Karpas-422 (cell line): Measurements from ENCODE around the gene LCORL. TPM values are rescaled to one million over a fixed set of nuclear protein-coding genes. Genes with fewer than 3 reads are reported as not detected.
"Not testable (repeated sequence)": the region's sequence is repeated elsewhere in the genome, so short reads cannot be mapped to it uniquely, and the experiment has no call there.

Experiments
- DNase-seq: peaks from one replicate; pipeline ENCODE4 v3.0.0-alpha.2; 2015
- H2AFZ ChIP-seq: fragments of 200-600 bp; sonication (generic); 2 replicates; pipeline ENCODE4 v1.6.1; 2014; ENCODE audit warnings: antibody characterized with exemption, low read length, mixed read lengths
- H3K27ac ChIP-seq: fragments of 200-600 bp; sonication (generic); 2 replicates; pipeline ENCODE4 v1.5.1; 2014; ENCODE audit warnings: mild to moderate bottlenecking, low read length, moderate library complexity
- H3K27me3 ChIP-seq: fragments of 200-600 bp; sonication (generic); 2 replicates; pipeline ENCODE4 v1.6.1; 2014; ENCODE audit warnings: low read length, mixed read lengths
- H3K36me3 ChIP-seq: fragments of 200-600 bp; sonication (generic); 2 replicates; pipeline ENCODE4 v1.6.1; 2014; ENCODE audit warnings: low read length, mixed read lengths; ENCODE audit not compliant: insufficient read depth
- H3K4me1 ChIP-seq: fragments of 200-600 bp; sonication (generic); 2 replicates; pipeline ENCODE4 v1.6.1; 2014; ENCODE audit warnings: mild to moderate bottlenecking, low read length, mixed read lengths
- H3K4me2 ChIP-seq: fragments of 200-600 bp; sonication (generic); 2 replicates; pipeline ENCODE4 v1.6.1; 2014; ENCODE audit warnings: low read length, low read depth, mild to moderate bottlenecking; ENCODE audit not compliant: poor library complexity, severe bottlenecking
- H3K4me3 ChIP-seq: fragments of 200-600 bp; sonication (generic); 2 replicates; pipeline ENCODE4 v1.5.1; 2014; ENCODE audit warnings: mild to moderate bottlenecking, antibody characterized with exemption, low read length, mixed read lengths
- H3K79me2 ChIP-seq: fragments of 200-600 bp; sonication (generic); 2 replicates; pipeline ENCODE4 v1.6.1; 2014; ENCODE audit warnings: mild to moderate bottlenecking, low read length, mixed read lengths
- H3K9ac ChIP-seq: fragments of 200-600 bp; sonication (generic); 2 replicates; pipeline ENCODE4 v1.6.0; 2014; ENCODE audit warnings: low read length
- H3K9me2 ChIP-seq: fragments of 200-600 bp; sonication (generic), shearing (Covaris generic); replicated peaks from 2 replicates; pipeline ENCODE4 v1.6.0; 2014; ENCODE audit warnings: mild to moderate bottlenecking, low read length, moderate library complexity; ENCODE audit not compliant: insufficient read depth
- H3K9me3 ChIP-seq: fragments of 300-700, 200-600 bp; sonication (generic); 2 replicates; pipeline ENCODE4 v1.6.1; 2014; ENCODE audit warnings: low read length, mixed read lengths
- H4K20me1 ChIP-seq: fragments of 200-600 bp; sonication (generic); 2 replicates; pipeline ENCODE4 v1.6.1; 2014; ENCODE audit warnings: mild to moderate bottlenecking, antibody characterized with exemption, low read length, low read depth; ENCODE audit not compliant: insufficient read depth
- total RNA-seq: library from RNA; depleted of rRNA; stranded (reverse); fragments of >200 nt; shearing (Covaris generic); gene quantifications from 2 replicates; pipeline ENCODE4 v1.2.3, GENCODE V29; 2014; ENCODE audit warnings: low replicate concordance

The LCORL gene
- total RNA-seq, 1 experiment from 2014 or later: 50.1 TPM

DNA sequence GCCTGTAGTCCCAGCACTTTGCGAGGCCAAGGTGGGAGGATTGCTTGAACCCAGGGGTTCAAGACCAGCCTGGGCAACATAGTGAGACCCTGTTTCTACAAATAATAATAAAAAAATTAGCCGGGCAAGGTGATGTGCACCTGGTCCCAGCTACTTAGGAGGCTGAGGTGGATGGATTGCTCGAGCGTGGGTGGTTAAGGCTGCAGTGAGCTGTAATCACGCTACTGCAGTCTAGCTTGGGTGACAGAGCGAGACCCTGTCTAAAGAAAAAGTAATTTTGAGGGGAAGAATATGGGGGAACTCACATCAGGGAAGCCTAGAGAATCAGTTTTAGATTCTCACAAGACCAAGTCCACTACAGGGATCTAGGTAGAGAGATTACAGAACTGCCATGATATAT lies 28.9 kb upstream of the LCORL start:
- Histone ChIP-seq H3K9ac (no peak overlapping the region), H3K9me3 (no peaks in the 10 kb centered on the region), H3K4me3 (no peak overlapping the region), H3K9me2 (no peaks in the 10 kb centered on the region), H3K27ac (no peak overlapping the region), H3K79me2 (no peaks in the 10 kb centered on the region), H4K20me1 (no peaks in the 10 kb centered on the region), H3K4me1 (no peaks in the 10 kb centered on the region), H3K27me3 (no peaks in the 10 kb centered on the region), H2AFZ (no peak overlapping the region), H3K36me3 (no peaks in the 10 kb centered on the region), H3K4me2 (no peak overlapping the region)
- no peak for DNase-seq

DNA sequence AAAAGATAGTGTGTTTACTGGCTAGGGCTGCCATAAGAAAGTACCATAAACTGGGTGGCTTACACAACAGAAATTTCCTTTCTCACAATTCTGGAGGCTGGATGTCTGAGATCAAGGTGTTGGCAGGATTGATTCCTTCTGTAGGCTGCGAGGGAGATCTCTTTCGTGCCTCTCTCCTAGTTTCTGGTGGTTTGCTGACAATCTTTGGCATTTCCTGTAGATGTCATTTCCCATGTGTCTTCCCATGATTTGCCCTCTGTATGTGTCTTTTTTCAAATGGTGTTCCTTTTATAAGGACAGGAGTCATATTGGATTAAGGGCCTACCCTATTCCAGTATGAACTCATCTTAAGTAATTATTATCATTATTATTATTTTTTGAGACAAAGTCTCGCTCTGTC lies 27.9 kb upstream of the LCORL start:
- Histone ChIP-seq H4K20me1 (no peaks in the 10 kb centered on the region), H2AFZ (no peak overlapping the region), H3K4me1 (no peaks in the 10 kb centered on the region), H3K79me2 (no peaks in the 10 kb centered on the region), H3K9me2 (no peaks in the 10 kb centered on the region), H3K36me3 (no peaks in the 10 kb centered on the region), H3K27ac (no peak overlapping the region), H3K9ac (no peak overlapping the region), H3K9me3 (no peaks in the 10 kb centered on the region), H3K27me3 (no peaks in the 10 kb centered on the region), H3K4me2 (no peak overlapping the region), H3K4me3 (no peak overlapping the region)
- DNase-seq: no peak

DNA sequence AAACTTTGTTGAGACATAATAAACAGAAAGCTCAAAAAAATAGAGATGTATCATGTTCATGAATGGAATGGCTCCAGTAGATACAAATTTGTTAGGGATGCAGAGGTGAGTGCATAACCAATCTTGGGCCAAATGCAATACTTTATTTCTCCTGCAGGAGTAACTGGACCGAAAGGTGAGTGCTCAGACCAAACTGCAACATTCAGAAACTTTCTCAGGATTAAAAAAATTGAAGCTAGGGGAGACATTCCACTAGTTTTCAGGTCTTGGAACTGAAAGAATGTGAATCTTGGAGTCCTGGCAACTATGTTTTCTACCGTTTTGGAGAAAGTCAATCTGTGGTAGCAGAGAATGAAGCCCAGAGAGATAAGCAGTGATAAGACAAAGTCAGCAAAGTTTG lies 21.2 kb upstream of the LCORL start:
- Histone ChIP-seq H3K4me2 (no peak overlapping the region), H3K9me3 (no peaks in the 10 kb centered on the region), H3K36me3 (no peaks in the 10 kb centered on the region), H3K4me3 (no peak overlapping the region), H4K20me1 (no peaks in the 10 kb centered on the region), H3K4me1 (0 out of 2 replicates have a peak, but pooled peaks cover 3% of the 10 kb centered on the region), H3K9ac (no peak overlapping the region), H3K9me2 (no peaks in the 10 kb centered on the region), H3K27ac (no peak overlapping the region), H3K79me2 (no peaks in the 10 kb centered on the region), H2AFZ (no peak overlapping the region), H3K27me3 (no peaks in the 10 kb centered on the region)
- DNase-seq: peak; percentile 61

- Histone ChIP-seq H3K27ac (no peak overlapping the region), H3K36me3 (no peaks in the 10 kb centered on the region), H4K20me1 (no peaks in the 10 kb centered on the region), H3K79me2 (no peaks in the 10 kb centered on the region), H3K27me3 (no peaks in the 10 kb centered on the region), H3K9ac (no peak overlapping the region), H3K4me3 (no peak overlapping the region), H3K9me2 (no peaks in the 10 kb centered on the region), H3K4me1 (0 out of 2 replicates have a peak, but pooled peaks cover 3% of the 10 kb centered on the region), H3K4me2 (no peak overlapping the region), H2AFZ (no peak overlapping the region), H3K9me3 (no peaks in the 10 kb centered on the region)
- no peak for DNase-seq
Observed at GRCh38 chr4:18042012-18042411, 20.5 kb upstream of the LCORL start.

DNA sequence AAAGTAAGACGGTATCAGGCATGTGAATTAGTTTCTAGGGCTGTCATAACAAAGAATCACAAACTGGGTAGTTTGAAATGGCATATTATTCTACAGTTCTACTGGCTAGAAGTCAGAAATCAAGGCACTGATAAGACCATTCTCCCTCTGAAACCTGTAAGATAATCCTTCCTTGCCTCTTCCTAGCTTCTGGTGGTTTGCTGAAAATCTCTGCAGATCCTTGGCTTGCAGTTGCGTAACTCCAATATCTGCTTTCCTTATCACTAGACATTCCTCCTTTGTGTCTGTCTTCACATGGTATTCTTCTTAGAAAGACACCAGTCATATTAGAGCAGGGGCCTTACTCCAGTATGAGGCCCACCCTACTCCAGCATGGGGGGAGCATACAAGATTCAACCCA lies 19.6 kb upstream of the LCORL start:
- Histone ChIP-seq H2AFZ (no peak overlapping the region), H3K36me3 (no peaks in the 10 kb centered on the region), H3K9me2 (no peaks in the 10 kb centered on the region), H4K20me1 (no peaks in the 10 kb centered on the region), H3K4me2 (no peak overlapping the region), H3K9ac (no peak overlapping the region), H3K9me3 (no peaks in the 10 kb centered on the region), H3K4me1 (0 out of 2 replicates have a peak, but pooled peaks cover 3% of the 10 kb centered on the region), H3K79me2 (no peaks in the 10 kb centered on the region), H3K27me3 (no peaks in the 10 kb centered on the region), H3K27ac (no peak overlapping the region), H3K4me3 (no peak overlapping the region)
- DNase-seq: no peak

DNA sequence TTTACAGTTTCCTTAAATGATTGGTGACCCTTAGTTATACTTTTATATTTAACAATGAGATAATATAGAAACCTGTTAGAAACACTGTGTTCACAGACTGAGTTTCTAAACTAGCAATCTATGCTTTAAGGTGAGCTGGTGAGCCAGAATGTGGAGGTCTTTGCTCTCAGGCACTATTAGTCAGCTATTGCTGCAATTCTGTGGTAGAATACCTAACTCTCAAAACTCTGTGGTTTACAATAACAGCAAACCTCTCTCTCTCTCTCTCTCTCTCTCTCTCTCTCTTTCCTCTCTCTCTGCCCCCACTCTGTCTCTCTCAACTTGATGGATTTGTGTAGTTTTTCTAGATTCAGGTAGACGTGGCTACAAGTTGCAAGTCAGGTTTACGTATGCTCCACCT lies 17.6 kb upstream of the LCORL start:
- H2AFZ ChIP-seq: no peak overlapping the region
- no peak overlapping the region for H3K4me3 ChIP-seq
- no peak overlapping the region for H3K9ac ChIP-seq
- 0 out of 2 replicates have a peak, but pooled peaks cover 3% of the 10 kb centered on the region for H3K4me1 ChIP-seq
- no peak overlapping the region for H3K4me2 ChIP-seq
- H3K27me3 ChIP-seq: no peaks in the 10 kb centered on the region
- no peaks in the 10 kb centered on the region for H3K9me2 ChIP-seq
- DNase-seq: no peak
- no peak overlapping the region for H3K27ac ChIP-seq
- H3K36me3 ChIP-seq: no peaks in the 10 kb centered on the region
- no peaks in the 10 kb centered on the region for H3K79me2 ChIP-seq
- no peaks in the 10 kb centered on the region for H4K20me1 ChIP-seq
- no peaks in the 10 kb centered on the region for H3K9me3 ChIP-seq

GRCh38 chr4:18036369-18036768 lies 14.8 kb upstream of the LCORL start:
- H3K27ac ChIP-seq: not testable (repeated sequence)

GRCh38 chr4:18034099-18034498 lies 12.5 kb upstream of the LCORL start:
- Histone ChIP-seq H3K9me3 (no peaks in the 10 kb centered on the region), H3K4me2 (no peak overlapping the region), H3K9ac (no peak overlapping the region), H4K20me1 (no peaks in the 10 kb centered on the region), H3K9me2 (no peaks in the 10 kb centered on the region), H3K4me1 (no peaks in the 10 kb centered on the region), H3K79me2 (no peaks in the 10 kb centered on the region), H3K36me3 (no peaks in the 10 kb centered on the region), H3K27me3 (no peaks in the 10 kb centered on the region), H2AFZ (no peak overlapping the region), H3K27ac (no peak overlapping the region), H3K4me3 (no peak overlapping the region)
- DNase-seq: no peak

More at GRCh38 chr4:18036369-18036768, 14.8 kb upstream of the LCORL start:
- H3K9me3 ChIP-seq, H3K4me1 ChIP-seq, H3K4me2 ChIP-seq, H3K4me3 ChIP-seq, H2AFZ ChIP-seq, H3K9ac ChIP-seq, H3K9me2 ChIP-seq, DNase-seq, H3K79me2 ChIP-seq, H3K36me3 ChIP-seq, H4K20me1 ChIP-seq, H3K27me3 ChIP-seq: not testable (repeated sequence)
